Globus pallidus (tissue), 1 donor: ENCODE data around the gene UTS2R.

Experiments used
- DNase-seq: peaks from one replicate; pipeline ENCODE4 v3.0.0-alpha.2; 2015; ENCODE audit warnings: low spot score

The UTS2R gene

DNA sequence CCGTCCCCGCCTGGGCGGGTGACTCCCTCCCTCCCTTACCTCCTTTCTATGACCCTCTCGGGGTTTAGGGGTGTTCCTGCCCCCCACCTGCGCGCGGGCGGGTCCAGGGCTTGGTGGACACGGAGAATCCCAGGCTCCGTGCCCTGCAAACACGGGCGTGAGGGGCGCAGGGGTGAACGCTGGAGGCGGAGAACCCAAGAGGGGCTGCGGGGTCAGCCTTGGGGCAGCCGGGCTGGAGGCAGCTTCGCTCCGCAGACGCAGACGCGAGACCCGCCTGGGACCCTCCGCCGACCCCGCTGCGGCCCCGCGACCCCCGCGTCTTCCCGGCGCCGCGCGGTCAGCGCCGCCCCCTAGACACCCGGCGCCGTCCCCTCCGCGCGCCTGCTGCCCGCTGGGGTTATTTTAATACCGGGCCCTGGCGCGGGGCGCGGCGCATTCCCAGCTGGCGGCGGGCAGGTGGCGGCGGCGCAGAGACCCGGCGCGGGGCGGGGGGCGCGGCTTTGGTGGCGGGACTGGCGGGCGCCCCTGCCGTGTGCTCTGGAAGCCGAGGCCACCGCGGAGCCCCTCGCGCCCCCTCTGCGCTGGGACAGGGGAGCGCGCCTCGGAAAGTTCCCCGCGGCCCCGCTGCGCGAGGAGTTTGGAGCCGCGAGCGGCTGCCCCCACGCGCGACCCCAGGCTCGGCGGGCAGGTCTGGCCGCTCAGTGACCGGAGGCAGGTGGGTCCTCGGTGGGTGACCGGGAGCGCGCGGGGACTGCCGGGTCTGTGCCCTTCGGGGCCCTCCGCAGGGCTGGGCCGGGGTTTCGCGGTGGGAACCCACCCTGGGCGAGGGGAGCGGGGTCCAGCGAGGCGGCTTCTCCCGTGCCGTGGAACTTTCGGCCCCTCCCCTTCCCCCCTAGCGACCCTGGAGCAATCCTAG, at the start of gene UTS2R:
UTS2R (plus strand) TSS at position 433 of the 916 bp plus-strand sequence. CDS start 2,560 bp downstream, outside the sequence.
- DNase-seq: no peak

DNA sequence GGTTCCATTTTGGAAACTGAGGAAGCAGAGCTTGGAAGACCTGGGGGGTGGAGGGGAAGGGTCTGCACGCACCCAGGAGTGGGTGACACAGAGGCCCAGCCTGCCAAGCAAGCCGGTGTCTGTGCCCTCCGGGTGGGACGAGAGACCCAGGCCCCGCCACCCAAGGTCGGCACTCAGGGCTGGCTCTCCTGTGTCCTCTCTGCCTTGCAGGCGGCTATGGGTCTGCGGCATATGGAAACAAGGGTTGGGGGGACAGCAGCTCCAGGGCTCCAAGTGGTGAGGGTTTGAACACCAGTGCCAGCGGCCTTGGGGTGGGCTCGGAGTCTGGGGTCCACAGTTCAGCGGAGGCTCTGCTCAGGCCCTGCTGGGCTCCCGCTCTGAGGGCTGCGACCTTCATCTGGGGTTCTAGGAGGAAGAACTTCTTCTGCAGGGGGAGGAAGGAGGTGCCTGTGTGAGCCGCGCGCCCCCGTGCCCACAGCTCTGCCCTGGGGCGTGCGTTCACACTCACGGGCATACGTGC, 49.6 kb upstream of the UTS2R start:
- no peak for DNase-seq

DNA sequence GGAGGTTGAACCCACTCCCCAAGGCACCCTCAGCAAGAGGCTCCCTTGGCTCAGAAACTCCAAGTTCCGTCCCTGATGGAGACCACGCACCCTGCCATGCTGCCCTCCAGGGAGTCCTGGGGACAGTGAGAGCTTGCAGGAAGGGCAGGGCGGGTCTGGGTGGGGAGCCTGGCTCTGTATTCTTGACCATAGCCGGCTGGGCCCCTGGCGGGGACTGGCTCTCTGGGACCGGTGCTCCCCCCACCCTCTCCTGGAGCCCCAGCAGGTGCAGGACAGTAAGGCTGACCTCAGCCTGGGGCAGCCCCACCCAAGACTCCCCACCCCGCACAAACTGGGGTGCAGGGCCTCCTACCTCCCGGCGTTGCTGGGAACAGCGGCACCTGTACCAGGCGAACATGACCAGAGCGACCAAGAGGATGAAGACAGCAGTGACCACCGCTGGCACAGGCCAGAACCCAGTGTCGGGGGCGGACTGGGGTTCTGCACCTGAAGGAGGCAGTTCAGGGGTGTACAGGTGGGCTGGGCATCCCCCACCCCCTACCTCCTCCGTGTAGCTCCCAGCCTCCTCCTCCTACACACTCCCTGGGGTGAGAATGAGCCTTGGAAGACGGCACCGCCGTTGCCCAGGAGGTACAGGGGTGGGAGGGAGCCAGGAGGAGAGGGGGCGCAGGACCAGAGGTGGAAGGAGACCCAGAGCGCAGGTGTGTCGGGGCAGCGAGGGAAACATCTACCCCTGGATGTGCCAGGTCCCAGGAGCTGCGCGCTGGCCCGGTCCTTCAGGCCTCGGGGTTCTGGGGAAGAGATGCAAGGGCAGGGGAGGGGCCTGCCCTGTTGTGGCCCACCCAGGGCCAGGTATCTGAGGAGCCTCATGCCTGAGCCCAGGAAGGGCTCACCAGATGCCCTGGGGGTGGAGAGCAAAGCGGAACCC, 48.8 kb upstream of the UTS2R start:
- no peak for DNase-seq

DNA sequence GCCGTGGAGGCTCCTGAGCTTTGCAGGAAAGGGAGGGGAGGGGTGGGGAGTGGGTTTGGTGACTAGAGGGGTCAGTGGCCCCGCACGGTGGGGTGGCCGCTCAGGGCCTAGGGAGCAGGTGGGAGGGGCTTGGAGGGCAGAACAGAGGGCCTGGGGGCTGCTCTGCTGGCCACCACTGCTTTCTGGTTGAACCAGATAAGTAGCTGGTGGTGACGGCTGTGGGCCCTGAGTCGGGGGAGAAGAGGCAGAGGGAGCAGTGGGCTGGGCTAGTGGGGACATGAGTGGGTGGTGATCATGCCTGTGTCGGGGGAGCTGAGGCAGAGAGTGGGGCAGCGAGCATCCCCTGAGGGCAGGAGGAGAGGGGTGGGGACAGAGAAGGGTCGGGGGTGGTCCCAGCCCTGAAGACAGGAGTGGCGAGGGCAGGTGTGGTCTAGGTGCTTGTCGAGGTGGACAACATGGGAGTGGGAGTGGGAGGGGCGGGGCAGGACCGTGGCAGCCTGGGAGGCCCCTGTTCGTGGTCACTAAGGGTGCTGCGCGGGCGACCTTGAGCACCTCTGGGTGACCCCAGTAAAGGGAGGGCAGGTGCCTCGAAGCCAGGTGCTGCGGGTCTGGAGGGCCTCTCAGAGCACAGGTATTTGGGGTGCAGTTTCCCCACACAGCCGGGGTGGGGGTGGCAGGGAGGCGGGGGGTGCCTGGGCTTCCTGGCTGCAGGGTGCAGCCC, 47.9 kb upstream of the UTS2R start:
- DNase-seq: no peak

DNA sequence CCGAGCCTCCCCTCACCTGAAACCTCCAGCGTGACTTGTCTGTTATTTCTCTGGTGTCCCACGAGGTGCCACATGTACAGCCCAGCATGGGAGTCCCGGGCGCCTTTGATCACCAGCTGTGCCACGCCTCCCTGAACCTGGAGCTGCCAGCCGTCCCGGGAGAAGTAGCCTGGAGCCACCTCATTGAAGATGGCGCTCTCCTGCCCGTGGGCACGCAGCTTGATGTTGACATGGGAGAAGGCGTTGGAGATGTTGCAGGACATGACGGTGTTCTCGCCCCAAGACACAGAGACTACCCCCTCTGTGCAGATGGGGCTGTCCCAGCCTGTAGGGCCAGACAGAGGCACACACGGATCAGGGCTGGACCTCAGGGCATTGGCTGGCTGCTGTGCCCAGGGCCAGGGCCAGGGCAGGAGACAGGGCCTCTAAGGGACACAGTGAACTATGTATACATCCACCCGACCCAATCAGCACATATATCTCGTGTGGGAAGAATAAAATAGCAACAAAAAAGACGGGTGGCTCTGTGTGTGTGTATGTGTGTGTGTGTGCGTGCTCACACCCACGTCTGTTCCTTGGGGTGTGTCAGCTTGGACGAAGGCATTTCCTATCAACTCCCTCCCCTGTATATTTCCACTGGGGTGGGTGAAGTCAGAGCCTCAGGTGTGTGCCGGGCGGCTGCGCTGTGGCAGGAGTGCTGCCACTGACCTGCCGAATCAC, 46.8 kb upstream of the UTS2R start:
- DNase-seq: no peak

DNA sequence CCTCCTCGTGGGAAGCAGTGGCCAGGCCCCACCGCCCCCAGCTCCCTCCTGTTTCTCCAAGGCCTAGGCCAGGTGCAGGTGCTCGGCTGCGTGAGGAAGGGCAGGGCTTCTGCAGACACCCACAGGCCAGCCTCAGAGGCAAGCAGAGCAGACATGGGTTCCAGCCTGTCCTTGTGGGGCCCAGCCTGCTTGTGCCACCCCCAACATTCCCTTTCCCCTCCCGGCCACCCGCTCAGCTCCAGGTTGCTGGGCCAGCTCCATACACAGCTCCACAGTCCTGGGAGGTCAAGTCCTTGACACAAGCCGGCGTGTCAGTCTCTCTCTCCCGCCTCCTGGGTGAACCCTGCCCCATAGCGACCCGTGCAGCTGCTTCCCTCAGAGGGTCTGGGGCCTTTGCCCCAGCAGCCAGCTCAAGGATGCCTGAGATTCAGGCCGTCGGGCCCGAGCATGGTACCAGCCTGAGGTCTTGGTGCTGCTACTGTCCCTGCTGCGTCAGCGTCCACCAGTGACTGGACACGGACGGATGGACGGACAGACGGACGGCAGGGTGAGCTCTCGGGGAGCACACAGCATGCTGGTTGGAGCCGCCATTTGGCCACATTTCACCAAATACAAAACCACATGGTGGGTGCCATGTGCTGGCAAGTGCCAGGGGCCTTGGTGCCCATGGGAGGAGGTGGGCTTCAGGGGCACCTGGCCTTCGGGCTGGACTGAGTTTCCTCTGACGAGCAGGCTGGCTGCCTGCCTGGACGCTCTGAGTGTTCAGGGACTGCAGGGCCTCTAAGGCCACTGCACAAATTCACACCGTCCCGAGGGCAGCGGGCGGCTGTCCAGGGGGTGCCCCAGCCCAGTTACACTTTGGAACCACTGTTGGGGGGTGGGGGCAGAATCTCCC, 46.0 kb upstream of the UTS2R start:
- DNase-seq: no peak

DNA sequence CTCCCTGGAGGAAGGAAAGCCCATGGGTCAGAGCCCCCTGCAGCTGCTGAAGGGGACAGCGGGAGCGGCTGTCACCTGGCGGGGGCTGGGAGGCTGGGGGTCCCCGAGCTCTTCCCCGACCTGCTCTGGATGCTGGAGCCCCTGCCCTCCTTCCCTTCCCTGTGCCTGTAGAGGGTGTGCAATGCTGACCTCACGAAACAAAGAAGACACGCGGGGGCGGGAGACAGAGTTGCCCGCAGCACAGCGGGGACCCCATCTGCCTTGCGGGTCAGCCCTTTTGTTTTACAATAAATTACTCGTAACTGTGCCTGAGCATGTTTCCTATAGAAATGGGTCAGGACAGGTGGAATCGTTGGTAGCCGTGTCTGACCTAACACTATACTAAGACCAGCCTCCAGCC, 44.3 kb upstream of the UTS2R start:
- no peak for DNase-seq

DNA sequence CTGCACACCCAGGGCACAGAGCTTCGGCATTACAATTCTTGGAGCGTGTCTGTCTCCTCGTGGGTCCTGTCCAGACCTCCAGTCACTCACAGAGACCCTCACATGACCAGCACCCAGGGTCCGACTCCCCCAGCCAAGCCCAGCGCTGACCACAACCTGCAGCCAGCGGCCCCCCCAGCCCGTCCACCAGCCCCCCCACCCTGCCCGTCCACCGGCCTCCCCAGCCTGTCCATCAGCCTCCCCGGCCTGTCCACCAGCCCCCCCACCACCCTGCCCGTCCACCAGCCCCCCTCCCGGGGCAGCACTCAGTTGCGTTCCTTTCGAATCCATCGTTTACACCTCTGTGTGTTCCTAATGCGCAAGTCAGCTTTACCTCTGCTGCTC, 43.8 kb upstream of the UTS2R start:
- DNase-seq: no peak

DNA sequence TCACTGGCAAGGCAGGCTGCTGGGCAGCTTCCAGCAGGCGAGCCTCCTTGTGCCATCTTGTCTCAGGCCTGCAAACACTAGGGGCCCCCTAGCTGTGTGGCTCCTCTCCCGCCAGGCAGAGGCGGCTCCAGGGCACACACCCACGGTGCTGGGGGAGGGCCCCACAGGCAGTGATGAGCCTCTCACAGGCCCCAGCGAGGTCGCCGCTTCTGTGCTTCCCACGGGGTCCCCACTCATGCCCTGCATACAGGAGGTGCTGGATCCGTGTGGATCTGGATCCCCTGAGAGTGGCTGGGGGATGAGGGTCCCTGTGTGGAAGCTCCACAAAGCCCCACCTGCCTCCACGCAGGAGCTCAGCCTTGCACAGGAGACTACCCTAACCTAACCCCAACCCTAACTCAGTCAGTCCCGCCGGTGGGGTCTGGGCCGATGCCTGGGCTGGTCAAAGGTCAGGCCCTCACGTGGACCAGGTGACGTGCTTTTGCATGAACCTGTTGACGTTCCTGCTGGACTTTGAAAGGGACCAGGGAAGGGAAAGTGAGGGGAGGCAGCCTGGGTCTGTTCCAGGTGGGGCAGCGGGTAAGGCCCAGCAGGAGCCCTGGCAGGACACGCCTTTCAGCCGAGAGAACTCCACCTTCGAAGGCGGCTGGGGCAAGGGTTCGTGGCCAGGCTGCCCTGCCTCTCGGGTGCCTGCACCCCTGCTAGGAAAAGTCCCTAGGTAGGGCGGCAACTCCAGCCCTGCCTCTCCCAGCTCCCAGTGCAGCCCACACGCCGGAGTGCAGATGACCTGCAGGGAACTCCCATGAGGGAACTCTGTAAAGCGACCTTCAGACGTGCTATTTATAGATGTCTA, 43.2 kb upstream of the UTS2R start:
- no peak for DNase-seq

DNA sequence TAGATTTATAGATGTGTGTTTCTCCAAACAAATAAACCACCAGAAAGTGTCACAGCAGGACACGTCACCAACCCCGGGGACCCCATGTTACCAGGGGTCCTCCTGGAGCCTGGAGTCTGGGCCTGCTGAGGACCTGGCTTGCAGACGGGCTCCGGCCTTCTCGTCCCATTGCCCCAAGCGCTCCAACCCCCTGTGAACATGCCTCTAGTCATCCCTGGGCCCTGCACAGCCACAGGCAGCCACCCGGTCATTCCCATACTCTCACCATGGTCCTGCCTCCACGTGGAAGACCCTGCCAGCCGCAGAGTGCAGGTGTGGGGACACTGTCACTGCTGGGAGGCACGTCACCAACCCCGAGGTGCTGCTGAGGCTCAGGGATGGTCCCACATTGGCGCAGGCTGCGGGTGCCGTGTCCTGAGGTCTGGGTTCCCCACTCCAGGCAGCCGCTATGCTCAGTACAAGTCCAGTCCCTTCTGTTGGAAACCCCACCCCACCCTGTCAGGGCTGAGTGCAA, 42.5 kb upstream of the UTS2R start:
- no peak for DNase-seq

DNA sequence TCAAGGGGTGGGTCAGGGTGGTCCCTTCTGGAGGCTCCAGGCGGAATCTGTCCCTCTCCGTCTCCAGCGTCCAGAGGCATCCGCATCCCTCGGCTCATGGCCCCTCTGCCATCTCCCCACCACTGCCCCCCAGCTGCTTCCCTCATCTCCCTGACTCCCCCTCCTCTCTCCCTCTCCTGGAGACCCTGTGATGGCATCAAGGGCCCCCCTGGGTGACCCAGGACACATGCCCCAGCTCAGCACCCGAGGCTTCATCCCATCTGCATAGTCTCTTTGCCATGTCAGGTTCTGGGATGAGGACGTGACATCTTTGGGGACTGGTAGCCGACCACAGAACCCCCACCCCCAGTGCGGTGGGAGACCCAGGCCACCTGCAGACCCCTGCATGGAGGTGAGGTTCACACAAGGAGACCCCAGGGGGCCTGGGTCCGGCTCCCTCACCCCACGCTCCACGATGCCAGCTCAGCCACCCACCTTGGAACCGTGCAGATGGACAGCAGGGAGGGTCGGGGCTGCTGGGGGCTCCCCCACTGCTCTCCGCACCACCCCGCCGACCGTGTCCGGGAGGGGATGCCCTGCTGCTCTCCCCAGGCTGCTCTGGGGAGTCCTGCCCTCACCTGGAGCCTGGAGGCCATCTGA, 41.8 kb upstream of the UTS2R start:
- no peak for DNase-seq

DNA sequence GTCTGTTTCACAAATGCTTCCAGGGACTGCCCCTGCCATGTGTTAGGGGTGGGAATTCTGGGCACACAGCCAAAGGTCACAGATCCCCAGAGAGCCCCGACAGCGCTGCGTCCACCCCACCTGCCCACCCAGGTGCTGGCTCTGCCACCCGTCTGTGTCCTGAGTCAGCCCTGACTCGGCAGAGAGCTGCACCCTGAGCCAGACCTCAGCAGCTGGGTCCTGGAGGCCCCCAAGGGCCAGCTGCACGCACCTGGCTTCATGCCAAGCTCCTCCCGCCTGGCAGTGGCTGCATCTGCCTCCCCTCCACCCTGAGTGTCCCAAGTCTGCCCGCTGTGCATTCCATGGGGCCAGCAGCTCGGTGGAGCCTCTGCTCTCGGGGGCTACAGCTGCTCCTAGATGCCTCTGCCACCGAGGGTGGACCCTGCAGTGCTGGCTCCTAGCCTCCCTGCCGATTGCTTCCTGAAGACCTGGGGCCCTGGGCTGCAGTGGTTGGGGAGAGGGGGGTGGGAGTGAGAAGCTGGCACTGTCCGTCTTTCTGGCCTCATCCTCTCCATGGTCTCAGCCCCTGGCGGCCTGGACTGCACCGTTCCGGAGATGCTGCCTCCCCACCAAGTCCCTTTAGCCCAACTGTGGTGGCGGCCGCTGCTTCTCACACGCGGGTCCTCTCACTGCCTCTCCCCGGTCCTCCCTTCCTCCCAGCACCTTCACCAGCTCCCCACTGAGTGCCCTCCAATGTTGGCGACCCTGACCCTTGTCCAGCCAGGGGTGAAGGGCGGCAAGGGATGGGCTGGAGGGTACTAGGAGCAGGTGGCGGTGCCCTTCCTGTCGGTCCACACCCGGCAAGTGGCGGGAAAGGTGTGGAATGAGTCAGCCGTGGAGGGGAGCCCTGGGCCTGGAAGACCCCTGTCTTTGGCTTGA, 41.0 kb upstream of the UTS2R start:
- DNase-seq: no peak

DNA sequence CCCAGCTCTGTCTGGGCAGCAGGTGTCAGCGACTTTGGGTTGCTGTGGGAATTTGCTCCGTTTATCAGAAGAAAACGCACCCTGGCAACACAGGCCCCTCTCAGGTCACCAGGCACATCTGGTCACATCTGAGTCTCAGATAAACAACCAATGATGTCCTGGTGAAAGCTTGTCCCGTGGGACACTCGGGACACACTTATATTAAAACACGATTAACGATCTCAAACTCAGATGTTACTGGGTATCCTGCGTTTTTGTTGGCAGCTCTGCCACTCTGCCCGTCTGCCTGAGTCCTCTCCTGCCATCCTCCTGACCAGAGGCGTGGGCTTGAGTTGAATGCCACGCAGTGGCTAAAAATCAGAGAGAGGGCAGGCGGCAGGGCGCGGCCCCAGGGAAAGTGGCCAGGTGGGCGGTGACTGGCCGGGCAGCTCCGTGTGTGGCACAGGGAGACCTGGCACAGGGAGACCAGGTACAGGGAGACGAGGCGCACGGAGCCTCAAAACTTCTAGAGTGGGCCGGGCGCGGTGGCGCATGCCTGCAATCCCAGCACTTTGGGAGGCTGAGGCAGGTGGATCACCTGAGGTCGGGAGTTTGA, 40.1 kb upstream of the UTS2R start:
- no peak for DNase-seq

DNA sequence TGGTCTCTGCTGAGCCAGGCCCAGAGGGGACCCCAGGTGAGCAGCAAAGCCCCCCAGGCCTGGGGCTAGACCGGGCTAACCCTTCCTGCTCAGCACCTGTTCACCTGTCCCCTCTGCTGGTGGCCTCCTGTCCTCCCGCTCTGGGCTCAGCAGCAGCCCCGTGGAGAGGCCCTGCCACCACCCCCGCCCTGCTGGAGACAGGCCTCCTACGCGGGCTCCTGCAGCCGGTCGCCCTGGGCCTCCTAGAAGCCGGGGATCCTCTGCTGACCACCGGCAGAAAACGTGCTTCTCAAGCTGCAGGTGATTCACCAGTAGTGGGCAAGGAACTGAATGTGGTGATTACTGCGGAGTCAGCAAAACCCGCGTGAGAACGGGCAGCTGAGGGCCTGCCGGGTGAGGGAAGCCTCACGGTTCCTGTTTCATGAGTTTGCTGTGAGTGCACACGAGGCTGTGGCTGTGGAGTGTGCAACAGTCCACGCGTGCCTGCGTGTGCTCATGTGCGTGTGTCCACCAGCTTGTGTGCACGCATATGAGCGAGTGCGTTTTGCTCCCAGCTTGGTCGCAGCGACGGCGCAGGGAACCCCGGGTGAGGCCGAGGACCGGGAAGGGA, 38.8 kb upstream of the UTS2R start:
- peak; percentile 22 for DNase-seq

DNA sequence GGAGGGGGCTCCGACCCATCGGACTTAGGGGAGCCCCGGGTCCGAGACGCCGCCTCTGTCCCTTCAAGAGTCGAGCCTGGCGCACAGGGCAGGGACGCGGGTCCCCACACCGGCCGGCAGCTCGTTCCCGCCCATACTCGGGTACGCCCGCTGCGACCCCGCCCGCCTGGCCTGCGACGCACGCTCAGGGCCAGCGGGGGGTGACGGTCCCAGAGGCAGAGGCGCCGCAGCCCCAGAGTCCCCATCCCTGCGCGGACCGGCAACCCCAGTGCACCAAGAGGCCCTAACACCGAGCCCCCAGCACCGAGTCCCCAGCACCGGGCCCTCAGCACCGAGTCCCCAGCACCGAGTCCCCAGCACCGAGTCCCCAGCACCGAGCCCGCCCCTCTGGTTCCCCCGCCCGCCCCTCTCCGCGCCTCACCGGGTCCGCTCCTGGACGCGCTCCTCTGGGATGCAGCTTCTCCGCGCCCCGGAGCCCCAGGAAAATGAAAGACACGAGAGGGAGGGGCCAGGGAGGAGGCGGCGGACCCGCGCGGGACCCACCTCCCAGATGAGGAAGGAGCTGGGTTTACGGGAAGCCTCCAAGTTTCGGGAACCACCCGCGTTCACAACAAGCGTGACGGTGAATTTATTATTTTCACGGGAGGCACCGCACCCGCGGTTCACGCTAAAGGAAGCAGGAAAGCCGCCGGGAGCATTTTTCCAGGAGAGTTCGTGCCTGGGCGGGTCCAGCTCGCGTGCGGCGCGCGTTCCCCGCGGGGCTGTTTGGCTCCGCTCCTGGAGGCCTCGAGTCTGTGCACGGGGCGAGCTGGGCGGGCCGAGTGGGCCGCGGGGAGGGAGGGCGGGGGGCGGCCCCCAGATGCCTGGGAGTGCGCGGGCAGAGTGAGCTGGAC, 38.0 kb upstream of the UTS2R start, which contains the start of gene SECTM1:
SECTM1 (minus strand) TSS at position 488 of the 893 bp plus-strand sequence. CDS start 6,526 bp downstream, outside the sequence.
- DNase-seq: no peak
